GM12873 (cell line): ENCODE results near the gene ATP2B1.

Source experiments
- TF ChIP-seq, protein P1 (sequence below): IDR thresholded peaks from 2 replicates; pipeline ENCODE4 v1.5.1; 2012; ENCODE audit warnings: low read depth, mild to moderate bottlenecking, moderate library complexity, low read length, control low read depth; ENCODE audit not compliant: insufficient read depth; ENCODE audit errors: missing control alignments

ATP2B1 gene

DNA sequence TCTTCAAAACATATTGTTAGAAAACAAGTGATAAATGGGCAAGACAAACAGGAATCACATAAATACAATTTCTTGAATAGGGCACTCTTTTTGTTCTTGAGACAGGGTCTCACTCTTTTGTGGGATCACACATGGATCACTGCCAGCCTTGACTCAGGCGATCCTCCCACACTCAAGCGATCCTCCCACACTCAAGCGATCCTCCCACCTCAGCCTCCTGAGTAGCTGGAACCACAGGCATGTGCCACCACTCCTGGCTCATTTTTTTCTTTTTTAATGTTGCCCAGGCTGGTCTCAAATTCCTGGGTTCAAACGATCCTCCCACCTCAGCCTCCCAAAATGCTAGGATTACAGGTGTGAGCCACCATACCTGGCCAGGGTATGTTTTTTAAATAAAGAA, 57.4 kb downstream of the ATP2B1 start:
- TF ChIP-seq, protein P1, sequence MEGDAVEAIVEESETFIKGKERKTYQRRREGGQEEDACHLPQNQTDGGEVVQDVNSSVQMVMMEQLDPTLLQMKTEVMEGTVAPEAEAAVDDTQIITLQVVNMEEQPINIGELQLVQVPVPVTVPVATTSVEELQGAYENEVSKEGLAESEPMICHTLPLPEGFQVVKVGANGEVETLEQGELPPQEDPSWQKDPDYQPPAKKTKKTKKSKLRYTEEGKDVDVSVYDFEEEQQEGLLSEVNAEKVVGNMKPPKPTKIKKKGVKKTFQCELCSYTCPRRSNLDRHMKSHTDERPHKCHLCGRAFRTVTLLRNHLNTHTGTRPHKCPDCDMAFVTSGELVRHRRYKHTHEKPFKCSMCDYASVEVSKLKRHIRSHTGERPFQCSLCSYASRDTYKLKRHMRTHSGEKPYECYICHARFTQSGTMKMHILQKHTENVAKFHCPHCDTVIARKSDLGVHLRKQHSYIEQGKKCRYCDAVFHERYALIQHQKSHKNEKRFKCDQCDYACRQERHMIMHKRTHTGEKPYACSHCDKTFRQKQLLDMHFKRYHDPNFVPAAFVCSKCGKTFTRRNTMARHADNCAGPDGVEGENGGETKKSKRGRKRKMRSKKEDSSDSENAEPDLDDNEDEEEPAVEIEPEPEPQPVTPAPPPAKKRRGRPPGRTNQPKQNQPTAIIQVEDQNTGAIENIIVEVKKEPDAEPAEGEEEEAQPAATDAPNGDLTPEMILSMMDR = no peak

- TF ChIP-seq, protein P1 = no peak
These were observed 58.4 kb downstream of the ATP2B1 start for GRCh38 chr12:89650239-89650638.

- TF ChIP-seq, protein P1 = no peak
These were observed 58.8 kb downstream of the ATP2B1 start for GRCh38 chr12:89649820-89650219.

GRCh38 chr12:89649139-89649538, 59.5 kb downstream of the ATP2B1 start:
- TF ChIP-seq, protein P1 = no peak

DNA sequence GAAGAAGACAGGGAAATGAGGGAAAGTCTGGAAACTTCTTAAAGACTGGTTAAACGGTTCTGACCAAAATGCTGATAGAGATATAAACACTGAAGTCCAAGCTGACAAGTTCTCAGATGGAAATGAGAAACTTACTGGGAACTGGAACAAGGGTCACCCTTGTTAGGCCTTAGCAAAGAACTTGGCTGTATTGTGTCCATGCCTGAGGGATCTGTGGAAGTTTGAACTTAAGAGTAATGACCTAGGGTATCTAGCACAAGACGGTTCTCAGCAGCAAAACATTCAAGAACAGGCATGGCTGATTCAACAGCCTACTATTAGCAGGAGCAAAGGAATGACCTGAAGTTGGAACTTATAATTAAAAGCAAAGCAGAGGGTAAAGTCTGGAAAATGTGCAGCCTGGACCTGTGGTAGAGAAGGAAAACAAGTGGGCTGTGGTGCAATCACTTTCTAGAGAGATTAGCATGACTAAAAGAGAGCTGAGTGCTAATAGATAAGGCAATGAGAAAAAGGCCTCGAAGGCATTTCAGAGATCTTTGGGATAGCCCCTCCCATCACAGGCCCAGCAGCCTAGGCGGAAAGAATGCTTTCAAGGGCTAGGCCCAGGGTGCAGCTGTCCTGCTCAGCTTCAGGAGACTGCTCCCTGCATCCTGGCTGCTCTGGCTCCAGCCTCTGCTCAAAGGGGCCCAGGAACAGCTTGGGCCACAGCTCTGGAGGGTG, 60.3 kb downstream of the ATP2B1 start:
- TF ChIP-seq, protein P1 = no peak

DNA sequence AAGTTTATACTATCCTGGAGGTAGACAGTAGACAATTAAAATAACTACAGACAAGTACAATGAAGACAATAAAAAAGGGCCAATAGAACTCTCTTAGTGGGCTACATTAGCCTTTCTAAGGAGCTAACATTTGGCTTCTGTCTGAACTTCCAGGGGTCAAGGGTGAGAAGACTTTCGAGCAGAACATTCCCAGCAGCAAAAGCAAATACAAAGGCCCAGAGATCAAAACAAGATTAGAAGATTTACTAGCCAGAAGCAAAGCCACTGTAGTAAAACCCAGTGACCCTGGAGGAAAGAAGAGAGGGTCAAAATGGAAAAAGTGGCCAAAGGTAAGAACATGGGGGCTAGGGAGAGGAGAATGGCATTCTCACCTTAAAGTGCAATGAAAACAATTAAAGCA, 63.2 kb downstream of the ATP2B1 start:
- TF ChIP-seq, protein P1 = no peak

GRCh38 chr12:89642959-89643358, 65.7 kb downstream of the ATP2B1 start:
- TF ChIP-seq, protein P1 = no peak
